HepG2 (cell line): ENCODE results near the gene ACTR6. TPM values are rescaled to one million over a fixed set of nuclear protein-coding genes. Genes with fewer than 3 reads are reported as not detected.

Experiments used
- FOXA1 ChIP-seq, 2 experiments: fragments of 450-650 bp in 1 of 2; sonication (generic) in 1 of 2; formaldehyde crosslinking in 1 of 2; IDR thresholded peaks; 2 replicates each; pipeline versions ENCODE4 v1.4.0 to v1.6.1; 2016 to 2020; ENCODE audit warnings: missing genetic modification reagents in 1 of 2
- FOXA3 ChIP-seq: IDR thresholded peaks from 2 replicates; pipeline ENCODE4 v1.6.1; 2016; ENCODE audit warnings: missing genetic modification reagents, missing compliant biosample characterization
- HMG20A ChIP-seq: IDR thresholded peaks from 2 replicates; pipeline ENCODE4 v1.6.1; 2016; ENCODE audit warnings: borderline replicate concordance
- ISL2 ChIP-seq: sonication (generic); formaldehyde crosslinking; IDR thresholded peaks from 2 replicates; pipeline ENCODE4 v1.5.0; 2020; ENCODE audit warnings: missing genetic modification reagents
- MIXL1 ChIP-seq: IDR thresholded peaks from 2 replicates; pipeline ENCODE4 v1.6.1; 2016
- MXD3 ChIP-seq: IDR thresholded peaks from 2 replicates; pipeline ENCODE4 v1.6.1; 2016; ENCODE audit warnings: mild to moderate bottlenecking, missing biosample characterization, missing genetic modification reagents
- PAXIP1 ChIP-seq: sonication (generic); formaldehyde crosslinking; conservative IDR thresholded peaks from 2 replicates; pipeline ENCODE4 v1.4.0; 2020; ENCODE audit warnings: mild to moderate bottlenecking, missing genetic modification reagents, moderate library complexity
- PCBP1 ChIP-seq: fragments of 200-400 bp; formaldehyde crosslinking; IDR thresholded peaks from 2 replicates; pipeline ENCODE4 v1.6.1; 2017; ENCODE audit warnings: mild to moderate bottlenecking, low read depth, low read length, borderline replicate concordance
- POGK ChIP-seq: sonication (generic); formaldehyde crosslinking; conservative IDR thresholded peaks from 2 replicates; pipeline ENCODE4 v1.8.0; 2022; ENCODE audit warnings: mild to moderate bottlenecking, moderate library complexity, missing genetic modification reagents
- PPARG ChIP-seq: conservative IDR thresholded peaks from 2 replicates; pipeline ENCODE4 v1.6.1; 2016; ENCODE audit warnings: missing biosample characterization, missing genetic modification reagents
- RARA ChIP-seq: IDR thresholded peaks from 2 replicates; pipeline ENCODE4 v1.6.1; 2016; ENCODE audit warnings: missing genetic modification reagents, missing compliant biosample characterization
- SIX1 ChIP-seq: sonication (generic); formaldehyde crosslinking; IDR thresholded peaks from 2 replicates; pipeline ENCODE4 v1.4.0; 2020; ENCODE audit warnings: missing genetic modification reagents, borderline replicate concordance
- SOX13 ChIP-seq, 3 experiments: fragments of 450-650 bp in 1 of 3; sonication (generic) in 1 of 3; formaldehyde crosslinking in 1 of 3; IDR thresholded peaks in 2 of 3; conservative IDR thresholded peaks in 1 of 3; 2 replicates each; pipeline versions ENCODE4 v1.5.0 to v1.6.1; 2016 to 2020; ENCODE audit warnings: antibody characterized with exemption in 1 of 3, mild to moderate bottlenecking in 1 of 3, missing compliant biosample characterization in 1 of 3, missing genetic modification reagents in 1 of 3, moderate library complexity in 1 of 3
- SOX5 ChIP-seq: IDR thresholded peaks from 2 replicates; pipeline ENCODE4 v1.6.1; 2016; ENCODE audit warnings: borderline replicate concordance
- SOX6 ChIP-seq, 2 experiments: fragments of 450-650 bp in 1 of 2; sonication (generic) in 1 of 2; formaldehyde crosslinking in 1 of 2; IDR thresholded peaks; 2 replicates each; pipeline versions ENCODE4 v1.4.0 to v1.6.1; 2017 to 2020; ENCODE audit warnings: antibody characterized with exemption in 1 of 2, mild to moderate bottlenecking in 1 of 2, missing genetic modification reagents in 1 of 2
- ZMYM2 ChIP-seq: sonication (generic); formaldehyde crosslinking; IDR thresholded peaks from 2 replicates; pipeline ENCODE4 v1.8.0; 2022; ENCODE audit warnings: mild to moderate bottlenecking, missing genetic modification reagents
- ZNF550 ChIP-seq: sonication (generic); formaldehyde crosslinking; IDR thresholded peaks from 2 replicates; pipeline ENCODE4 v1.4.0; 2020; ENCODE audit warnings: mild to moderate bottlenecking, missing genetic modification reagents, borderline replicate concordance
- ZNF670 ChIP-seq: sonication (generic); formaldehyde crosslinking; IDR thresholded peaks from 2 replicates; pipeline ENCODE4 v1.8.0; 2022; ENCODE audit warnings: mild to moderate bottlenecking, missing genetic modification reagents, borderline replicate concordance
- ZNF83 ChIP-seq: sonication (generic); formaldehyde crosslinking; IDR thresholded peaks from 2 replicates; pipeline ENCODE4 v1.4.0; 2020; ENCODE audit warnings: missing genetic modification reagents, mild to moderate bottlenecking, borderline replicate concordance
- polyA plus RNA-seq, 8 experiments: library from polyadenylated mRNA; depleted of rRNA in 3 of 8; stranded (reverse) in 7 of 8; unstranded in 1 of 8; fragments of >200 nt; fragmentation: Illumina TruSeq in 4 of 8; extraction: Trizol in 4 of 8; gene quantifications; 2 replicates each; pipeline versions ENCODE4 v1.2.1 to v1.2.3, GENCODE V29; 2011 to 2016; ENCODE audit warnings: low read depth in 4 of 8, missing spikeins in 1 of 8, mixed read lengths in 1 of 8; ENCODE audit not compliant: insufficient read depth in 1 of 8
- total RNA-seq, 5 experiments: library from RNA; depleted of rRNA; stranded (reverse); fragments of >200 nt; fragmentation: Illumina TruSeq; extraction: Trizol; gene quantifications; 2 replicates each; pipeline ENCODE4 v1.2.3, GENCODE V29; 2016; ENCODE audit warnings: low read depth in 1 of 5

ACTR6 gene
- total and polyA plus RNA-seq, 2 of the 13 experiments (the other 11 are each of a cell fraction or from before 2014, with no cell fraction given), result 12.9 to 22.4 TPM

- TF ChIP-seq MXD3 (CRISPR knock-in tag), result no peak
- no peak for TF ChIP-seq ZNF670 (CRISPR knock-in tag)
- TF ChIP-seq PAXIP1 (CRISPR knock-in tag), result peak; percentile 33; the same call in 1 of the 2 replicates
- TF ChIP-seq SOX5 (CRISPR knock-in tag), result peak; percentile 49; the same call in 1 of the 2 replicates
- TF ChIP-seq HMG20A (CRISPR knock-in tag), result peak; percentile 47; the same call in 1 of the 2 replicates
- no peak for TF ChIP-seq PCBP1
- TF ChIP-seq SOX6 (IDR thresholded peaks at IDR 0.05), result no peak
- peak; percentile 44; the same call in 1 of the 2 replicates for TF ChIP-seq SOX6 (CRISPR knock-in tag; IDR thresholded peaks at IDR 0.05)
- TF ChIP-seq SIX1 (CRISPR knock-in tag), result peak; percentile 82; the same call in 1 of the 2 replicates
- TF ChIP-seq ISL2 (CRISPR knock-in tag), result peak; percentile 32; the same call in 1 of the 2 replicates
- peak; percentile 86 for TF ChIP-seq FOXA3 (CRISPR knock-in tag)
- no peak for TF ChIP-seq ZNF550 (CRISPR knock-in tag)
- 0 out of 2 replicates have a peak, but pooled peaks have one; percentile 45 for TF ChIP-seq ZMYM2 (CRISPR knock-in tag)
- TF ChIP-seq SOX13 (IDR thresholded peaks at IDR 0.05), result no peak
- peak in 1 of 2 experiments; percentile 41; a peak in 2 of 4 replicates for TF ChIP-seq SOX13 (CRISPR knock-in tag; conservative IDR thresholded peaks at IDR 0.05 in 1 of 2, IDR thresholded peaks at IDR 0.05 in 1 of 2)
- TF ChIP-seq POGK (CRISPR knock-in tag), result no peak
- TF ChIP-seq PPARG (CRISPR knock-in tag), result peak; percentile 41; the same call in 1 of the 2 replicates
- TF ChIP-seq FOXA1 (IDR thresholded peaks at IDR 0.05), result no peak
- peak; percentile 39; the same call in 1 of the 2 replicates for TF ChIP-seq FOXA1 (CRISPR knock-in tag; IDR thresholded peaks at IDR 0.05)
- TF ChIP-seq MIXL1 (CRISPR knock-in tag), result 0 out of 2 replicates have a peak, but pooled peaks have one; percentile 15
- no peak for TF ChIP-seq ZNF83 (CRISPR knock-in tag)
- TF ChIP-seq RARA, result peak; percentile 62
Measured at GRCh38 chr12:100184549-100185145, 16.0 kb upstream of the ACTR6 start (continued).
